ENCODE data around the gene CCDC134.

GRCh38 chr22:41780746-41781505 is 19.6 kb upstream of the CCDC134 start:
- no peak for TF ChIP-seq TCF4 (CRISPR knock-in tag; IDR thresholded peaks at IDR 0.05; ENCODE audit: borderline replicate concordance)
- TF ChIP-seq ZFP30 (CRISPR knock-in tag; IDR thresholded peaks at IDR 0.05): no peak
